Heart left ventricle (tissue), 16 donors: ENCODE results near the gene ACADM. TPM values are rescaled to one million over a fixed set of nuclear protein-coding genes. Genes with fewer than 3 reads are reported as not detected.
"Not testable (repeated sequence)": the region's sequence is repeated elsewhere in the genome, so short reads cannot be mapped to it uniquely, and the experiment has no call there.

ENCODE experiments used
- ATAC-seq, 4 donors: fragments of 200-7000 bp; cut with Tn5 transposase; one replicate each; pipeline ENCODE4 v1.9.1; 2020 to 2022; ENCODE audit warnings: moderate library complexity in 4 of 4, mild to moderate bottlenecking in 3 of 4, moderate number of reproducible peaks in 1 of 4
- DNase-seq, 5 donors: peaks; one replicate each; pipeline ENCODE4 v3.0.0-alpha.2; 2020
- H3K27ac ChIP-seq, 12 donors: fragments of 200-600 bp; sonication (generic) in 4 of 12; one replicate each; pipeline versions ENCODE4 v1.5.0 to v1.8.0; 2016 to 2022; ENCODE audit warnings: mild to moderate bottlenecking in 2 of 12
- H3K27me3 ChIP-seq, 9 donors: fragments of 200-600 bp; sonication (generic) in 2 of 9; one replicate each; pipeline versions ENCODE4 v1.5.1 to v1.8.0; 2016 to 2022; ENCODE audit warnings: mild to moderate bottlenecking in 3 of 9
- H3K36me3 ChIP-seq, 9 donors: fragments of 200-600 bp; sonication (generic) in 2 of 9; one replicate each; pipeline versions ENCODE4 v1.5.0 to v1.8.0; 2018 to 2022; ENCODE audit warnings: mild to moderate bottlenecking in 2 of 9
- H3K4me1 ChIP-seq, 12 donors: fragments of 200-600 bp; sonication (generic) in 4 of 12; one replicate each; pipeline versions ENCODE4 v1.5.0 to v1.8.0; 2016 to 2022; ENCODE audit warnings: mild to moderate bottlenecking in 3 of 12
- H3K4me3 ChIP-seq, 12 donors: fragments of 200-600 bp; sonication (generic) in 4 of 12; one replicate each; pipeline versions ENCODE4 v1.5.0 to v1.8.0; 2017 to 2022; ENCODE audit warnings: mild to moderate bottlenecking in 9 of 12, moderate library complexity in 4 of 12
- H3K9me3 ChIP-seq, 12 donors: fragments of 200-600 bp; sonication (generic) in 4 of 12; one replicate each; pipeline versions ENCODE4 v1.5.0 to v1.8.0; 2016 to 2022; ENCODE audit warnings: mild to moderate bottlenecking in 1 of 12
- CTCF ChIP-seq, 12 donors: fragments of 200-600 bp; sonication (generic) in 4 of 12; IDR thresholded peaks; one replicate each; pipeline versions ENCODE4 v1.5.0 to v1.8.0; 2018 to 2022; ENCODE audit warnings: antibody characterized with exemption in 12 of 12, mild to moderate bottlenecking in 5 of 12
- POLR2A ChIP-seq, 2 donors: fragments of 450-650 bp; IDR thresholded peaks; one replicate each; pipeline ENCODE4 v1.6.1; 2017; ENCODE audit warnings: antibody characterized with exemption in 2 of 2, mild to moderate bottlenecking in 2 of 2, moderate library complexity in 2 of 2
- WGBS, 4 donors: extraction: QIAGEN DNeasy Blood & Tissue Kit in 2 of 4; methylation state at CpG; one replicate each; pipeline versions ENCODE4 v1.1.5 to v1.1.7; 2013 to 2018; 5-methylcytosine and 5-hydroxymethylcytosine counted together
- intact Hi-C, 10 donors: fragments of 100-400 bp; cut with DNase I; formaldehyde crosslinking; loops; one replicate each; pipeline versions ENCODE4 v1.11.1 to v1.14.2; 2022
- polyA plus RNA-seq, 2 donors: library from polyadenylated mRNA; stranded (reverse); fragments of 200-250 nt; gene quantifications; one replicate each; pipeline ENCODE4 v1.2.3, GENCODE V29; 2013
- total RNA-seq, 9 donors: library from RNA; depleted of rRNA in 2 of 9; stranded (reverse); fragments of >200 nt in 2 of 9; fragmentation: NEBNext Ultra II Directional in 3 of 9; extraction: Animal tissue kit (Norgen Biotek cat#: 25700) in 3 of 9; gene quantifications; one replicate each; pipeline versions ENCODE4 v1.1.0 to v1.2.4, GENCODE V29; 2016 to 2023
- donor health status: ischemic (EF 13 %, LVEDD 7.1; RV severe dilation, severe dysfunction).
- donor health status: healthy with polysubstance abuse.
- donor health status: DM: no; HTN: yes; CAD: no.
- donor health status: DM: no; HTN: no; CAD: no.
- donor health status: ischemic (EF 25% LVEDD 6.9; RV normal size, moderate dysfunction).
- donor health status: ischemic (EF 25% LVEDD 5.7; RV mildly dilated, moderate dysfunction).
- donor health status: healthy.
- donor health status: DM: yes; HTN: yes; CAD: no.
- donor health status: ischemic (EF 35%, LVEDD 5.7; RV mildly dilated, moderate dysfunction).
- donor health status: nonischemic (EF 11% LVEDD 7.7; RV severe dilation, severe dysfunction).
- donor health status: DM: yes; HTN: yes; CAD: no.
- donor health status: PGD.
- donor health status: ischemic (EF 29% LVEDD 5.4; RV normal size, mild dysfunction).
- donor health status: nonischemic (EF 23%, LVEDD 6.1; RV moderate dilation, normal function).

ACADM gene
- total and polyA plus RNA-seq, 11 donors = 45.4 to 371 (median 212) TPM

DNA sequence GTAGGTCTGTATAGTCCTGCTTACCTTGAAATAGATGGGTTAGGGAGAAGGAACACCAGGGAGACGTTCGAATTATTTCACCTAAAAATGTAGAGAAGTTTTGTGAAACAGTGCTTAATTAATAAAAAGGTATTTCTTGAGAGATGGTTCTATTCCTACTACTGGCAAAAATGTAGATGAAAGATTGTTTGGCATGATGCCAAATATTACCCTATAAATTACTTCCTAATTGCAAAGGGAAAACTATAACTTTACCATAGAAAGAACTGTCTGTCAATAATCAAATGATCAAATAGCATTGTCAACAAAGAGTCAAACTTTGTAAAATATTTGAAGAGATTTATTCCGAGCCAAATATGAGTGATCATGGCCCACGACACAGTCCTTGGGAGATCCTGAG lies 4.2 kb upstream of the ACADM start:
- 96 to 99% (median 96%) methylated on average over 4 of the region's 4 CpGs for WGBS, 4 donors
- no peak overlapping the region for H3K4me3 ChIP-seq
- H3K27ac ChIP-seq = no peak overlapping the region
- no peaks in the 10 kb centered on the region for H3K9me3 ChIP-seq
- intact Hi-C loops = loop anchor here in 2 of 10 donors (5.0 kb wide), 1 partner anchor 67 kb away; the partner anchor contains the start of gene RABGGTB (in 2 of the 2)
- ATAC-seq (no peak), DNase-seq (no peak)
- no peaks in the 10 kb centered on the region for H3K27me3 ChIP-seq
- H3K4me1 ChIP-seq = peaks cover 0 to 8% (median 6%) of the 10 kb centered on the region in 12 donors
- H3K36me3 ChIP-seq = no peaks in the 10 kb centered on the region
- TF ChIP-seq POLR2A (IDR thresholded peaks at IDR 0.05) (no peak), CTCF (IDR thresholded peaks at IDR 0.05) (no peak)

DNA sequence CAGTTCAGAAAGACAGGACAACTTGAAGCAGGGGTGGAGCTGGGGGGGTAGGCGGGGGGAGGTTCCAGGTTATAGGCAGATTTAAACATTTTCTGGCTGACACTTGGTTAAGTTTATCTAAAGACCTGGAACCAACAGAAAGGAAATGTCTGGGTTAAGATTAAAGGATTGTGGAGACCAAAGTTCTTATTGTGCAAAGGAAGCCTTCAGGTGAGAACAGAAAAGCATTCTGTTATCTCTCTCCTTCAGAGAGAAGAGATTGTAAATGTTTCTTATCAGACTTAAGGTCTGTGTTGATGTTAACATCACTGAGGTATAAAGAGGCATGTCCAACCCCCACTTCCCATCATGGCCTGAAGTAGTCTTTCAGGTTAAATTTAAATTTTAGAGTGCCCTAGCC lies 3.7 kb upstream of the ACADM start:
- ATAC-seq = no peak
- Histone ChIP-seq H3K9me3 (no peaks in the 10 kb centered on the region), H3K4me1 (peaks cover 0 to 13% (median 8%) of the 10 kb centered on the region in 12 donors), H3K36me3 (no peaks in the 10 kb centered on the region), H3K27me3 (no peaks in the 10 kb centered on the region), H3K4me3 (no peak overlapping the region), H3K27ac (no peak overlapping the region)
- no peak for DNase-seq
- TF ChIP-seq CTCF (IDR thresholded peaks at IDR 0.05) (no peak), POLR2A (IDR thresholded peaks at IDR 0.05) (no peak)
- WGBS, 4 donors = 95 to 100% (median 97%) methylated on average over 1 of the region's 1 CpG
- intact Hi-C loops = loop anchor here in 2 of 10 donors (5.0 kb wide), 1 partner anchor 66 kb away; the partner anchor contains the start of gene RABGGTB (in 2 of the 2)

DNA sequence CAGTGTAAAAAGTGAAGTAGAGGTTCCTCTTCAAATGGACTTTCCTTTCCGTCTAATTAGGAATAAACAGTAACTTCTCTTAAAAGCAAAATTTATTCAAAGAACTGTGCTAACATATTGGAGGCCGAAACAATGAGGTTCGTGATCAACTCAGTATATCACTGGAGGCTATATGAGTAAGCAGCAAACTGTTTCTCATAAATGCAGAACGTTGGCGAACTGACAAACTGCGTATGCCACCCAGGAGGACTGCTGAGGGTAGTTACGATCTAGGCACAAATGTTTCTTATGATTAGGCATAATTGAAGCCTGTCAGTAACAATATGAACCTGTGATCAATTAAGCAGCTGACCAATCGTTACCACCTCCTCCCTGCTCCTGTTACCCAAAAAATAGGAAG lies 2.3 kb upstream of the ACADM start:
- not testable (repeated sequence) for H3K9me3 ChIP-seq, H3K27ac ChIP-seq, H3K36me3 ChIP-seq, H3K27me3 ChIP-seq, H3K4me3 ChIP-seq, ATAC-seq, DNase-seq
- intact Hi-C loops = loop anchor here in 2 of 10 donors (5.0 kb wide), 1 partner anchor 65 kb away; the partner anchor contains the start of gene RABGGTB (in 2 of the 2)
- 93 to 96% (median 95%) methylated on average over 8 of the region's 8 CpGs for WGBS, 4 donors
- peaks cover 0 to 26% (median 16%) of the 10 kb centered on the region in 12 donors for H3K4me1 ChIP-seq

GRCh38 chr1:75722966-75723365 lies 1.5 kb upstream of the ACADM start:
- Histone ChIP-seq H3K27me3 (no peaks in the 10 kb centered on the region), H3K4me3 (no peak overlapping the region), H3K4me1 (peaks cover 0 to 30% (median 21%) of the 10 kb centered on the region in 12 donors), H3K9me3 (no peaks in the 10 kb centered on the region), H3K27ac (peak overlapping the region in 1 of 12 donors; percentile 93), H3K36me3 (no peaks in the 10 kb centered on the region)
- ATAC-seq (no peak), DNase-seq (no peak)
- intact Hi-C loops = loop anchor here in 2 of 10 donors (5.0 kb wide), 1 partner anchor 64 kb away; the partner anchor contains the start of gene RABGGTB (in 2 of the 2)
- WGBS, 4 donors = 92 to 99% (median 97%) methylated on average over 9 of the region's 9 CpGs
- TF ChIP-seq CTCF (IDR thresholded peaks at IDR 0.05) = no peak
- TF ChIP-seq POLR2A (IDR thresholded peaks at IDR 0.05) = no peak
